H9 (cell line): ENCODE results near the gene RRH. TPM values are rescaled to one million over a fixed set of nuclear protein-coding genes. Genes with fewer than 3 reads are reported as not detected.

Experiments
- DNase-seq: peaks from one replicate; pipeline ENCODE4 v3.0.0-alpha.2; 2017
- H2AFZ ChIP-seq: one replicate; pipeline ENCODE4 v1.6.1; 2013; ENCODE audit warnings: mild to moderate bottlenecking, low read length, control low read depth, moderate library complexity
- H2AK5ac ChIP-seq: 2 replicates; pipeline ENCODE4 v1.6.1; 2013; ENCODE audit warnings: low read length, control low read depth, mixed read lengths; ENCODE audit not compliant: insufficient read length
- H2BK120ac ChIP-seq: one replicate; pipeline ENCODE4 v1.6.1; 2013; ENCODE audit warnings: low read depth, mild to moderate bottlenecking, low read length, control low read depth, inconsistent platforms; ENCODE audit not compliant: poor library complexity, severe bottlenecking
- H2BK12ac ChIP-seq: 2 replicates; pipeline ENCODE4 v1.6.1; 2013; ENCODE audit warnings: low read length, control low read depth, mixed read lengths, low read depth; ENCODE audit not compliant: insufficient read length
- H2BK15ac ChIP-seq: 2 replicates; pipeline ENCODE4 v1.6.1; 2013; ENCODE audit warnings: low read depth, low read length, control low read depth
- H2BK20ac ChIP-seq: one replicate; pipeline ENCODE4 v1.6.1; 2013; ENCODE audit warnings: low read depth, mild to moderate bottlenecking, low read length, control low read depth, inconsistent platforms; ENCODE audit not compliant: poor library complexity, severe bottlenecking
- H2BK5ac ChIP-seq: 2 replicates; pipeline ENCODE4 v1.6.1; 2013; ENCODE audit warnings: low read length, control low read depth, mixed read lengths; ENCODE audit not compliant: insufficient read length
- H3K14ac ChIP-seq: 2 replicates; pipeline ENCODE4 v1.6.1; 2013; ENCODE audit warnings: low read length, control low read depth; ENCODE audit not compliant: insufficient read depth
- H3K18ac ChIP-seq: 2 replicates; pipeline ENCODE4 v1.6.1; 2013; ENCODE audit warnings: low read depth, mild to moderate bottlenecking, mixed read lengths, low read length, control low read depth; ENCODE audit not compliant: insufficient read length
- H3K23ac ChIP-seq: 2 replicates; pipeline ENCODE4 v1.6.1; 2013; ENCODE audit warnings: low read length, control low read depth, mixed read lengths, low read depth; ENCODE audit not compliant: insufficient read length
- H3K23me2 ChIP-seq: 2 replicates; pipeline ENCODE4 v1.6.1; 2013; ENCODE audit warnings: low read depth, mild to moderate bottlenecking, mixed read lengths, low read length, control low read depth; ENCODE audit not compliant: insufficient read length, poor library complexity, severe bottlenecking
- H3K27ac ChIP-seq: 2 replicates; pipeline ENCODE4 v1.5.1; 2013; ENCODE audit warnings: low read length, control low read depth, mixed read lengths, low read depth; ENCODE audit not compliant: insufficient read length
- H3K27me3 ChIP-seq: 2 replicates; pipeline ENCODE4 v1.6.1; 2013; ENCODE audit warnings: low read length, control low read depth, inconsistent platforms; ENCODE audit not compliant: insufficient read depth
- H3K4ac ChIP-seq: 2 replicates; pipeline ENCODE4 v1.6.1; 2013; ENCODE audit warnings: low read depth, mild to moderate bottlenecking, control low read depth, inconsistent platforms, low read length, moderate library complexity
- H3K4me1 ChIP-seq: 2 replicates; pipeline ENCODE4 v1.6.1; 2013; ENCODE audit warnings: low read length, control low read depth, inconsistent platforms; ENCODE audit not compliant: insufficient read depth
- H3K4me2 ChIP-seq: 2 replicates; pipeline ENCODE4 v1.6.1; 2013; ENCODE audit warnings: low read length, control low read depth, mixed read lengths; ENCODE audit not compliant: insufficient read length, insufficient read depth
- H3K56ac ChIP-seq: 2 replicates; pipeline ENCODE4 v1.6.1; 2013; ENCODE audit warnings: low read depth, mild to moderate bottlenecking, mixed read lengths, low read length, control low read depth; ENCODE audit not compliant: insufficient read length
- H3K79me1 ChIP-seq: 2 replicates; pipeline ENCODE4 v1.6.1; 2013; ENCODE audit warnings: low read depth, mild to moderate bottlenecking, moderate library complexity, low read length, control low read depth, inconsistent platforms; ENCODE audit not compliant: insufficient read depth, poor library complexity, severe bottlenecking
- H3K79me2 ChIP-seq: 2 replicates; pipeline ENCODE4 v1.6.1; 2013; ENCODE audit warnings: low read length, control low read depth, inconsistent platforms; ENCODE audit not compliant: insufficient read depth
- H3K9ac ChIP-seq: 2 replicates; pipeline ENCODE4 v1.6.1; 2013; ENCODE audit warnings: low read length, control low read depth, mixed read lengths; ENCODE audit not compliant: insufficient read length; ENCODE audit errors: extremely low read depth
- H3K9me3 ChIP-seq: one replicate; pipeline ENCODE4 v1.6.1; 2013; ENCODE audit warnings: low read depth, low read length, inconsistent platforms; ENCODE audit not compliant: control insufficient read depth
- H3T11ph ChIP-seq: one replicate; pipeline ENCODE4 v1.6.1; 2013; ENCODE audit warnings: mild to moderate bottlenecking, low read length, control low read depth, inconsistent platforms
- H4K20me1 ChIP-seq: one replicate; pipeline ENCODE4 v1.6.1; 2013; ENCODE audit not compliant: control insufficient read depth, insufficient read length, insufficient read depth
- H4K5ac ChIP-seq: 2 replicates; pipeline ENCODE4 v1.6.1; 2013; ENCODE audit warnings: low read depth, mild to moderate bottlenecking, mixed read lengths, low read length, control low read depth; ENCODE audit not compliant: insufficient read length
- H4K8ac ChIP-seq: replicated peaks from 2 replicates; pipeline ENCODE4 v1.6.1; 2013; ENCODE audit warnings: low read length, control low read depth, mixed read lengths, low read depth; ENCODE audit not compliant: insufficient read length
- H4K91ac ChIP-seq: 2 replicates; pipeline ENCODE4 v1.6.1; 2013; ENCODE audit warnings: low read depth, mild to moderate bottlenecking, moderate library complexity, mixed read lengths, low read length, control low read depth; ENCODE audit not compliant: insufficient read length
- H3K27ac Mint-ChIP-seq, 3 experiments: 2 replicates in 2 of 3; 3 replicates in 1 of 3; pipeline ENCODE4 v1.8.0; 2020 to 2021; ENCODE audit warnings: mixed read lengths in 3 of 3, mild to moderate bottlenecking in 1 of 3, moderate library complexity in 1 of 3
- H3K27me3 Mint-ChIP-seq: 2 replicates; pipeline ENCODE4 v1.8.0; 2021; ENCODE audit warnings: low read depth, mild to moderate bottlenecking, moderate library complexity, mixed read lengths
- H3K36me3 Mint-ChIP-seq, 3 experiments: 2 replicates in 2 of 3; 3 replicates in 1 of 3; pipeline ENCODE4 v1.8.0; 2020 to 2021; ENCODE audit warnings: low read depth in 3 of 3, mixed read lengths in 3 of 3; ENCODE audit not compliant: insufficient read depth in 1 of 3
- H3K4me1 Mint-ChIP-seq, 2 experiments: 2 replicates each; pipeline ENCODE4 v1.8.0; 2020; ENCODE audit warnings: mixed read lengths in 2 of 2
- H3K4me3 Mint-ChIP-seq, 2 experiments: 2 replicates in 1 of 2; 3 replicates in 1 of 2; pipeline ENCODE4 v1.8.0; 2020 to 2021; ENCODE audit warnings: mild to moderate bottlenecking in 2 of 2, mixed read lengths in 2 of 2, moderate library complexity in 1 of 2
- H3K9me3 Mint-ChIP-seq, 2 experiments: 2 replicates in 1 of 2; 3 replicates in 1 of 2; pipeline ENCODE4 v1.8.0; 2020; ENCODE audit warnings: mild to moderate bottlenecking in 2 of 2, mixed read lengths in 2 of 2, moderate library complexity in 1 of 2
- WGBS: extraction: QIAGEN DNeasy Blood & Tissue Kit; methylation state at CpG from one replicate; pipeline ENCODE4 v1.1.7; 2013; ENCODE audit warnings: missing lambda C conversion rate, low lambda C conversion rate, mixed read lengths; ENCODE audit not compliant: insufficient read length; ENCODE audit errors: extremely low coverage; 5-methylcytosine and 5-hydroxymethylcytosine counted together
- total RNA-seq: library from RNA; stranded (reverse); gene quantifications from 2 replicates; pipeline ENCODE4 v1.2.1, GENCODE V29; 2021
- TF ChIP-seq, protein P1 (sequence below): fragments of 200-600 bp; sonication (generic); conservative IDR thresholded peaks from 3 replicates; pipeline ENCODE4 v1.8.0; 2021; ENCODE audit warnings: antibody characterized with exemption, mild to moderate bottlenecking

RRH gene
- total RNA-seq, 1 experiment from 2014 or later: not detected

DNA sequence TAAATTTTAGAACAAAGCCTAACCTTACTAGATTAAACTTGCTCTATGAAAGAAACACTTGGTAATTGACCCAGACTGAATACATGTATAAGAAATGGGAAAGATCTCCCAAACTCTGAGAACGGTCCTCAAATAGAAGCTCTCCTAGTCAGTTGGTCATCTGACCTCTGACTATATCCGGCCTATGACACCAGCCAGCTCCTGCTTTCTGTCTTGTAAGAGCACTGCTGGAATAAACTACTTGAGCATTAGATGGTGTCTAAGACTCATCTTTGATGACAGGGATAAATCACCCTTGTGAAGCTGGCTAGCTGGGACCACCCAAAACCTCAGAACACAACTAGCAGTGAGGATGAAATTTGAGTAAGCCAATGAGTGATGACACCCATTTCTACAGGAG, 44.3 kb downstream of the RRH start:
- no peak overlapping the region for H3K18ac ChIP-seq
- H2BK5ac ChIP-seq: no peak overlapping the region
- no peaks in the 10 kb centered on the region for H4K20me1 ChIP-seq
- no peak overlapping the region for H3T11ph ChIP-seq
- H2AFZ ChIP-seq: no peak overlapping the region
- H2BK120ac ChIP-seq: no peak overlapping the region
- TF ChIP-seq, protein P1, sequence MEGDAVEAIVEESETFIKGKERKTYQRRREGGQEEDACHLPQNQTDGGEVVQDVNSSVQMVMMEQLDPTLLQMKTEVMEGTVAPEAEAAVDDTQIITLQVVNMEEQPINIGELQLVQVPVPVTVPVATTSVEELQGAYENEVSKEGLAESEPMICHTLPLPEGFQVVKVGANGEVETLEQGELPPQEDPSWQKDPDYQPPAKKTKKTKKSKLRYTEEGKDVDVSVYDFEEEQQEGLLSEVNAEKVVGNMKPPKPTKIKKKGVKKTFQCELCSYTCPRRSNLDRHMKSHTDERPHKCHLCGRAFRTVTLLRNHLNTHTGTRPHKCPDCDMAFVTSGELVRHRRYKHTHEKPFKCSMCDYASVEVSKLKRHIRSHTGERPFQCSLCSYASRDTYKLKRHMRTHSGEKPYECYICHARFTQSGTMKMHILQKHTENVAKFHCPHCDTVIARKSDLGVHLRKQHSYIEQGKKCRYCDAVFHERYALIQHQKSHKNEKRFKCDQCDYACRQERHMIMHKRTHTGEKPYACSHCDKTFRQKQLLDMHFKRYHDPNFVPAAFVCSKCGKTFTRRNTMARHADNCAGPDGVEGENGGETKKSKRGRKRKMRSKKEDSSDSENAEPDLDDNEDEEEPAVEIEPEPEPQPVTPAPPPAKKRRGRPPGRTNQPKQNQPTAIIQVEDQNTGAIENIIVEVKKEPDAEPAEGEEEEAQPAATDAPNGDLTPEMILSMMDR: no peak
- H3K9ac ChIP-seq: no peak overlapping the region
- no peak overlapping the region for H4K5ac ChIP-seq
- no peak overlapping the region for H2AK5ac ChIP-seq
- H3K4me2 ChIP-seq: no peak overlapping the region
- Mint-ChIP-seq H3K27me3 (no peaks in the 10 kb centered on the region; the same call in 1 of the 2 replicates), H3K4me3 (no peak overlapping the region), H3K36me3 (peaks cover 0 to 5% (median 0%) of the 10 kb centered on the region in 3 experiments; a peak in 2 of 7 replicates), H3K9me3 (peaks cover 0 to 3% of the 10 kb centered on the region in 2 experiments; a peak in 2 of 5 replicates), H3K4me1 (no peaks in the 10 kb centered on the region), H3K27ac (no peak overlapping the region)
- H3K23ac ChIP-seq: no peak overlapping the region
- no peak overlapping the region for H2BK20ac ChIP-seq
- no peaks in the 10 kb centered on the region for H3K79me2 ChIP-seq
- no peaks in the 10 kb centered on the region for H3K4me1 ChIP-seq
- H3K23me2 ChIP-seq: no peaks in the 10 kb centered on the region
- H2BK12ac ChIP-seq: no peak overlapping the region
- H4K91ac ChIP-seq: no peak overlapping the region
- no peak for DNase-seq
- no peaks in the 10 kb centered on the region for H3K9me3 ChIP-seq
- H3K14ac ChIP-seq: no peak overlapping the region
- no peak overlapping the region for H3K56ac ChIP-seq
- H3K27me3 ChIP-seq: no peaks in the 10 kb centered on the region
- H3K27ac ChIP-seq: no peak overlapping the region
- H4K8ac ChIP-seq: no peak overlapping the region
- WGBS: no CpG with 5 or more reads among the region's 2 CpGs
- H3K4ac ChIP-seq: no peak overlapping the region
- H3K79me1 ChIP-seq: no peaks in the 10 kb centered on the region
- no peak overlapping the region for H2BK15ac ChIP-seq
